Kidney epithelial cell (primary cell): Measurements from ENCODE around the gene SCRT2. TPM values are rescaled to one million over a fixed set of nuclear protein-coding genes. Genes with fewer than 3 reads are reported as not detected.
A peak's percentile ranks its signal among the peaks of the same experiment; 100 is the strongest.
"Not testable (repeated sequence)": the region's sequence is repeated elsewhere in the genome, so short reads cannot be mapped to it uniquely, and the experiment has no call there.

ENCODE experiments used
- DNase-seq: peaks from one replicate; pipeline ENCODE4 v3.0.0-alpha.2; 2010; ENCODE audit warnings: low read depth
- H3K27me3 ChIP-seq: 2 replicates; pipeline ENCODE4 v1.6.0; 2011; ENCODE audit warnings: low read length; ENCODE audit not compliant: control insufficient read depth, insufficient read depth
- H3K36me3 ChIP-seq: 2 replicates; pipeline ENCODE4 v1.5.1; 2011; ENCODE audit warnings: low read length; ENCODE audit not compliant: control insufficient read depth, insufficient read depth
- H3K4me3 ChIP-seq: 2 replicates; pipeline ENCODE4 v1.5.1; 2011; ENCODE audit warnings: low read depth, mild to moderate bottlenecking, control low read depth, low read length
- CTCF ChIP-seq: IDR thresholded peaks from 2 replicates; pipeline ENCODE4 v1.5.1; 2011; ENCODE audit warnings: mild to moderate bottlenecking, moderate library complexity, low read length, control low read depth, inconsistent platforms; ENCODE audit not compliant: insufficient read depth, poor library complexity, severe bottlenecking
- total RNA-seq: library from RNA; depleted of rRNA; stranded (reverse); fragments of >200 nt; gene quantifications from 2 replicates; pipeline ENCODE4 v1.2.3, GENCODE V29; 2015

The SCRT2 gene
- total RNA-seq, 1 donor from 2014 or later, result not detected

DNA sequence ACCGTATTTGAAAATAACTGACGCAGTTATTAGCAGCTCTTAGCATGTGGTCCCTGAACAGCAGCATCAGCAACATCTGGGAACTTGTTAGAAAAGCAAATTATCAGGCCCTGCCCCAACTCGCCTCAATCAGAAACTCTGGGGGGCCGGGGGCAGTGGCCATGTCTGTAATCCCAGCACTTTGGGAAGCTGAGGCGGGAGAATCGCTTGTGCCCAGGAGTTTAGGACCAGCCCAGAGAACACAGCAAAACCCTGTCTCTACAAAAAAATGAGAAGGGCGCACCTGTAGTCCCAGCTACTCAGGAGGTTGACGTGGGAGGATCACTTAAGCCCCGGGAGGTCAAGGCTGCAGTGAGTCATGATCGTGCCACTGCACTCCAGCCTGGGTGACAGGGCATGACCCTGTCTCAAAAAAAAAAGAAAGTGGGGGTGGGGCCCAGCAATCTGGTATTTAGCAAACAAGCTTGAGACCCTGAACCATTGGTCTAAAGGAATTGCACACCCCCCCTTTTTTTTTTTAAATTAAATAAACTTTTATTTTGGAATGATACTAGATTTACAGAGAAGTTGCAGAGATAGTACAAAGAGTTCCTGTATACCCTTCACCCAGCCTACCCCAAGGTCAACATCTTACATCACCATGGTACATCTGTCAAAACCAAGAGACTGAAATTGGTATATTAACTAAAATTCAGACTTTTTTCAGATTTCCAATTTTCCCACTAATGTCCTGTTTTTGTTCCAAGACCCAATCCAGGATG, 29.3 kb downstream of the SCRT2 start:
- Histone ChIP-seq H3K27me3 (peaks cover 3% of the 10 kb centered on the region), H3K4me3 (no peak overlapping the region), H3K36me3 (peaks cover 4% of the 10 kb centered on the region)
- no peak for TF ChIP-seq CTCF
- DNase-seq, result no peak

- no peak for DNase-seq
- Histone ChIP-seq H3K36me3 (peaks cover 4% of the 10 kb centered on the region), H3K27me3 (peaks cover 3% of the 10 kb centered on the region), H3K4me3 (no peak overlapping the region)
- TF ChIP-seq CTCF, result peak; percentile 97
These were observed 30.1 kb downstream of the SCRT2 start for GRCh38 chr20:645318-646106.

DNA sequence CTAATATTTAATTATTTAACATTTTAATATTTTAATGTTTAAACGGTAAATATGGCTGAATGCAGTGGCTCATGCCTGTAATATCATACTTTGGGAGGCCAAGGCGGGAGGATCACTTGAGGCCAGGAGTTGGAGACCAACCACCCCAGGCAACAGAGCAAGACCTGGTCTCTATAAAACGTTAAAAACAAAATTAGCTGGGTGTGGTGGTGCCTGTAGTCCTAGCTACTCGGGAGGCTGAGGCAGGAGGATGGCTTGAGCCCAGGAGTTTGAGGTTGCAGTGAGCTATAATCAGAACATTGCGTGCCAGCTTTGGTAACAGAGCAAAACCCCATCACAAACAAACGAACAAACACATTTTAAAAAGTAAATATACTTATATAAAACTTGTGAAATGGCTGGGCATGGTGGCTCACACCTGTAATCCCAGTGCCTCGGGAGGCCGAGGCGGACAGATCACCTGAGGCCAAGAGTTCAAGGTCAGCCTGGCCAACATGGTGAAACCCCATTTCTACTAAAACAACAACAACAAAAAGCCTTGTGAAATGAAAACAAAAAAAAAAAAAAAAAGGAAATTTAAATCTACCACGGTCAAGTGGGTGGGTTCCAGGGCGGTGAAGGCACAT, 30.8 kb downstream of the SCRT2 start:
- TF ChIP-seq CTCF, result no peak
- no peak overlapping the region for H3K4me3 ChIP-seq
- H3K36me3 ChIP-seq, result peaks cover 4% of the 10 kb centered on the region
- H3K27me3 ChIP-seq, result peaks cover 3% of the 10 kb centered on the region
- no peak for DNase-seq

- peak overlapping the region; percentile 31 for H3K4me3 ChIP-seq
- DNase-seq, result no peak
- H3K27me3 ChIP-seq, result peaks cover 3% of the 10 kb centered on the region
- no peaks in the 10 kb centered on the region for H3K36me3 ChIP-seq
- no peak for TF ChIP-seq CTCF
These were observed 33.0 kb downstream of the SCRT2 start for GRCh38 chr20:642398-643174.

DNA sequence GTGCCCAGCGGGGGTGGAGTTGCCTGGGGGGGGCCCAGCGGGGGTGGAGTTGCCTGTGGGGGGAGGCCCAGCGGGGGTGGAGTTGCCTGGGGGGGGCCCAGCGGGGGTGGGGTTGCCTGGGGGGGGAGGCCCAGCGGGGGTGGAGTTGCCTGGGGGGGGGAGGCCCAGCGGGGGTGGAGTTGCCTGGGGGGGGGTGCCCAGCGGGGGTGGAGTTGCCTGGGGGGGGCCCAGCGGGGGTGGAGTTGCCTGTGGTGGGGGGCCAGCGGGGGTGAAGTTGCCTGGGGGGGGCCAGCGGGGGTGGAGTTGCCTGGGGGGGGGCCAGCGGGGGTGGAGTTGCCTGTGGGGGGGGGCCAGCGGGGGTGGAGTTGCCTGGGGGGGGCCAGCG, 33.6 kb downstream of the SCRT2 start:
- H3K27me3 ChIP-seq, H3K4me3 ChIP-seq, H3K36me3 ChIP-seq, DNase-seq: not testable (repeated sequence)

DNA sequence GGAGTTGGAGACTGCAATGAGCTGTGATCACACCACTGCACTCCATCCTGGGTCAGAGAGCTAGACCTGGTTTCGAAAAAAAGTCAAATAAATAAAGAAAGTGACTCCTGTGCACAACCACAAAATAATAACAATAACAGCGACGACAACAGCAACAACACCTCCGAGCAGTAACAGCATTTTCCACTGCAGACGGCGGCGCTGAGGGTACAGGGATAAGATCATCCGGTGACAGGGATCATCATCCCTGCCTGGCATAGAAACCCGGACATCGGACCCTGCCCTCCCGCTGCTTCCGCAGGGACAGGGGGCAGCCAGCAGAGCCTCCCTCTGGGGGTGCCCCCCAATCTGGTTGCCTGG, 34.1 kb downstream of the SCRT2 start:
- Histone ChIP-seq H3K27me3 (peaks cover 3% of the 10 kb centered on the region), H3K4me3 (no peak overlapping the region), H3K36me3 (no peaks in the 10 kb centered on the region)
- TF ChIP-seq CTCF, result no peak
- no peak for DNase-seq
